Hepatocyte (in vitro differentiated cells): ENCODE data around the gene PTPRD. TPM values are rescaled to one million over a fixed set of nuclear protein-coding genes. Genes with fewer than 3 reads are reported as not detected.

ENCODE experiments used
- DNase-seq: peaks from one replicate; pipeline ENCODE4 v3.0.0-alpha.2; 2016; ENCODE audit warnings: low spot score
- H2AFZ ChIP-seq: fragments of 200-600 bp; sonication (generic); 2 replicates; pipeline ENCODE4 v1.6.0; 2016; ENCODE audit warnings: antibody characterized with exemption, mild to moderate bottlenecking
- H3K27ac ChIP-seq: fragments of 200-600 bp; sonication (generic); 2 replicates; pipeline ENCODE4 v1.5.1; 2016; ENCODE audit warnings: mild to moderate bottlenecking
- H3K27me3 ChIP-seq: fragments of 200-600 bp; sonication (generic); 2 replicates; pipeline ENCODE4 v1.6.1; 2016
- H3K36me3 ChIP-seq: fragments of 200-600 bp; sonication (generic); replicated peaks from 2 replicates; pipeline ENCODE4 v1.5.1; 2016; ENCODE audit warnings: low read depth; ENCODE audit not compliant: insufficient read depth
- H3K4me1 ChIP-seq: fragments of 200-600 bp; sonication (generic); 2 replicates; pipeline ENCODE4 v1.5.1; 2016; ENCODE audit warnings: mild to moderate bottlenecking, moderate library complexity; ENCODE audit not compliant: insufficient read depth
- H3K4me2 ChIP-seq: fragments of 200-600 bp; sonication (generic); 2 replicates; pipeline ENCODE4 v1.6.0; 2016
- H3K4me3 ChIP-seq: fragments of 200-600 bp; sonication (generic); 2 replicates; pipeline ENCODE4 v1.5.1; 2016; ENCODE audit warnings: mild to moderate bottlenecking
- H3K79me2 ChIP-seq: fragments of 200-600 bp; sonication (generic); 2 replicates; pipeline ENCODE4 v1.6.0; 2017; ENCODE audit warnings: mild to moderate bottlenecking
- H3K9me2 ChIP-seq: fragments of 200-600 bp; sonication (generic); replicated peaks from 2 replicates; pipeline ENCODE4 v1.6.0; 2017; ENCODE audit warnings: mild to moderate bottlenecking; ENCODE audit not compliant: insufficient read depth
- H3K9me3 ChIP-seq: fragments of 200-600 bp; sonication (generic); 2 replicates; pipeline ENCODE4 v1.5.1; 2016; ENCODE audit warnings: low read depth, mild to moderate bottlenecking
- H4K20me1 ChIP-seq: fragments of 200-600 bp; sonication (generic); 2 replicates; pipeline ENCODE4 v1.6.0; 2016; ENCODE audit warnings: mild to moderate bottlenecking; ENCODE audit not compliant: insufficient read depth, poor library complexity, severe bottlenecking
- EZH2 ChIP-seq: fragments of 200-600 bp; sonication (generic); IDR thresholded peaks from 2 replicates; pipeline ENCODE4 v1.6.1; 2016; ENCODE audit warnings: antibody characterized with exemption, mild to moderate bottlenecking, borderline replicate concordance
- EZH2phosphoT487 ChIP-seq: fragments of 200-600 bp; sonication (generic); IDR thresholded peaks from one replicate; pipeline ENCODE4 v1.6.1; 2018; ENCODE audit warnings: antibody characterized with exemption, mild to moderate bottlenecking, low read depth, moderate library complexity; ENCODE audit not compliant: unreplicated experiment, severe bottlenecking
- WGBS: methylation state at CpG from one replicate; pipeline ENCODE4 v1.1.6; 2016; ENCODE audit warnings: low lambda C conversion rate; ENCODE audit errors: missing lambda C conversion rate; 5-methylcytosine and 5-hydroxymethylcytosine counted together
- polyA plus RNA-seq: library from polyadenylated mRNA; unstranded; fragments of >200 nt; fragmentation: Nextera tagmentation; extraction: Ambion mirVana; gene quantifications from 2 replicates; pipeline ENCODE4 v1.2.1, GENCODE V29; 2016
- total RNA-seq: library from RNA; depleted of rRNA; stranded (reverse); fragments of >200 nt; gene quantifications from 2 replicates; pipeline ENCODE4 v1.2.3, GENCODE V29; 2014
- TF ChIP-seq, protein P1 (sequence below): fragments of 200-600 bp; sonication (generic); IDR thresholded peaks from 2 replicates; pipeline ENCODE4 v1.5.1; 2016; ENCODE audit warnings: antibody characterized with exemption, mild to moderate bottlenecking; ENCODE audit not compliant: poor library complexity

Gene PTPRD
- total and polyA plus RNA-seq, 2 experiments from 2014 or later = 6.5 to 77.6 TPM

DNA sequence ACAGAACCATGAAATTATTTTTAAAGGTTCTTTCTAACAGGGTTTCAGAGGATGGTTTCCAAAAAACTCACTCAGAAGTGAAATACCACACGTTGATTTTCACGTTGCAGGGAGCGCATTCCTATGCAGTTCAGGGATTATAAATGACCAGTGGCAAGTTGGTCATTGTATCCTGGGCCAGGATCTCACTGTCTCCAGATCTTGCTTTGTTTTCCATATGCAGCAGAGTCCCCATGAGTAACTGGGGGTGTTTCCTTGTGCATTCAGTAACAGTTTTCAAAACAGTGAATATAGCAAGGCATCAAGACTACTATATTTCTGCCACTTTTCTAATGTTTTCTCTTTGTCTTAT, 1748.3 kb downstream of the PTPRD start:
- no peaks in the 10 kb centered on the region for H4K20me1 ChIP-seq
- no peak for DNase-seq
- no peaks in the 10 kb centered on the region for H3K36me3 ChIP-seq
- WGBS = 38% methylated on average over 3 of the region's 3 CpGs
- H3K9me3 ChIP-seq = no peaks in the 10 kb centered on the region
- no peak overlapping the region for H2AFZ ChIP-seq
- H3K27me3 ChIP-seq = no peaks in the 10 kb centered on the region
- no peak overlapping the region for H3K27ac ChIP-seq
- no peaks in the 10 kb centered on the region for H3K4me1 ChIP-seq
- no peaks in the 10 kb centered on the region for H3K79me2 ChIP-seq
- TF ChIP-seq, protein P1, sequence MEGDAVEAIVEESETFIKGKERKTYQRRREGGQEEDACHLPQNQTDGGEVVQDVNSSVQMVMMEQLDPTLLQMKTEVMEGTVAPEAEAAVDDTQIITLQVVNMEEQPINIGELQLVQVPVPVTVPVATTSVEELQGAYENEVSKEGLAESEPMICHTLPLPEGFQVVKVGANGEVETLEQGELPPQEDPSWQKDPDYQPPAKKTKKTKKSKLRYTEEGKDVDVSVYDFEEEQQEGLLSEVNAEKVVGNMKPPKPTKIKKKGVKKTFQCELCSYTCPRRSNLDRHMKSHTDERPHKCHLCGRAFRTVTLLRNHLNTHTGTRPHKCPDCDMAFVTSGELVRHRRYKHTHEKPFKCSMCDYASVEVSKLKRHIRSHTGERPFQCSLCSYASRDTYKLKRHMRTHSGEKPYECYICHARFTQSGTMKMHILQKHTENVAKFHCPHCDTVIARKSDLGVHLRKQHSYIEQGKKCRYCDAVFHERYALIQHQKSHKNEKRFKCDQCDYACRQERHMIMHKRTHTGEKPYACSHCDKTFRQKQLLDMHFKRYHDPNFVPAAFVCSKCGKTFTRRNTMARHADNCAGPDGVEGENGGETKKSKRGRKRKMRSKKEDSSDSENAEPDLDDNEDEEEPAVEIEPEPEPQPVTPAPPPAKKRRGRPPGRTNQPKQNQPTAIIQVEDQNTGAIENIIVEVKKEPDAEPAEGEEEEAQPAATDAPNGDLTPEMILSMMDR = no peak
- no peak overlapping the region for H3K4me3 ChIP-seq
- no peaks in the 10 kb centered on the region for H3K9me2 ChIP-seq
- H3K4me2 ChIP-seq = peak overlapping the region; percentile 34

DNA sequence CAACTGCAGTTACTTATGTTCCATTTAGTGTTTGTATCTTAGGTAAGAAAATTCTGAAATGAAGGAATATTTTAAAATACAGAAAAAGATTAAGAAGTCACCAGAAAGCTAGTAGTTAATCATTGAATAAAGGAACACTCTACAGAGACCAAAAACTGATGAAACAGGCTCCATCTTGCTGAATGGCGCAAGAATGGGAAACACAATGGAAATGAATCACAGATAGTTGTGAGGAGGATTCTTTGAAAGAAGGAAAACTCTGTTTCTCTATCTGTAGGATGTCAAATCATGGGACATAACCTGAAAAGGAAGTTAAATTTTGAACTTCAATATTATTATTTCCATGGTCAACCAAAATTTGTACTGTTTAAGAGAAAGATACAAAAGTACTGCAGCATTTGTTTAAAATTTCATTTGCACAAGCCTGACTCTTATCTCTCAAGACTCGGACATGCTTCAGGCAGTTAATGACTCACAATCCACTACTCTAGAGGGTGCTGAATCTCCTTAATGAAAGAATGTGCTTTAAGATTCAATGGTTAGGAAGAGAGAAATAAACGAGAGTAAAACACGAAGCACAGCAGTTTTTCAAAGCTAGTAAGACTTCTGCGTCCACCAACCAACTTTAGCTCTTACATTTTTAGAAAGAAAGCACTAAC, 1748.8 kb downstream of the PTPRD start:
- Histone ChIP-seq H3K79me2 (no peaks in the 10 kb centered on the region), H3K9me3 (no peaks in the 10 kb centered on the region), H3K4me2 (peak overlapping the region; percentile 34), H3K4me1 (peaks cover 4% of the 10 kb centered on the region), H2AFZ (no peak overlapping the region), H3K27me3 (peaks cover 2% of the 10 kb centered on the region), H3K27ac (no peak overlapping the region), H3K4me3 (no peak overlapping the region), H3K9me2 (no peaks in the 10 kb centered on the region), H4K20me1 (no peaks in the 10 kb centered on the region), H3K36me3 (no peaks in the 10 kb centered on the region)
- 51% methylated on average over 5 of the region's 5 CpGs for WGBS
- TF ChIP-seq EZH2 = no peak
- TF ChIP-seq, protein P1 = no peak
- TF ChIP-seq EZH2phosphoT487 = no peak
- DNase-seq = no peak

DNA sequence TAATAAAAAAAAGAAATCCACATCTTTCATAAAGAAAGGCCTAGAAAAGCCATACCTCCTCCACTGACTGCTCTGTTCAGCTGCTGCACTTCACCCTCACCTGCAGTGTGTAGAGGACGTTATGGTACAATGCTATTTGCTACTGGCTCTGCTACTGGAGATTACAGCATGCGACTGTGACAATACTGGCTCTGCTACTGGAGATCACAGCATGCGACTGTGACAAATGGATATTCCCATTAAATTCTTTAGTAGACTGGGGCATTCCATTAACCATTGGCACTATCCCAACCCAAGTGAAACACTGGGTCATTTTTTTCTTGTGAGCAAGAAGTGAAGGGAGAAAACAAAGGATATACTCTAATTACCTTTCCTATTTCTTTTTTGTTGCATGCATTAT, 1749.7 kb downstream of the PTPRD start:
- Histone ChIP-seq H3K27ac (no peak overlapping the region), H2AFZ (no peak overlapping the region), H3K36me3 (no peaks in the 10 kb centered on the region), H4K20me1 (no peaks in the 10 kb centered on the region), H3K27me3 (peaks cover 6% of the 10 kb centered on the region), H3K9me2 (no peaks in the 10 kb centered on the region), H3K79me2 (no peaks in the 10 kb centered on the region), H3K4me1 (peaks cover 6% of the 10 kb centered on the region), H3K4me3 (no peak overlapping the region), H3K4me2 (no peak overlapping the region), H3K9me3 (no peaks in the 10 kb centered on the region)
- 80% methylated on average over 3 of the region's 3 CpGs for WGBS
- TF ChIP-seq, protein P1 = no peak
- TF ChIP-seq EZH2phosphoT487 = no peak
- no peak for TF ChIP-seq EZH2
- DNase-seq = no peak

DNA sequence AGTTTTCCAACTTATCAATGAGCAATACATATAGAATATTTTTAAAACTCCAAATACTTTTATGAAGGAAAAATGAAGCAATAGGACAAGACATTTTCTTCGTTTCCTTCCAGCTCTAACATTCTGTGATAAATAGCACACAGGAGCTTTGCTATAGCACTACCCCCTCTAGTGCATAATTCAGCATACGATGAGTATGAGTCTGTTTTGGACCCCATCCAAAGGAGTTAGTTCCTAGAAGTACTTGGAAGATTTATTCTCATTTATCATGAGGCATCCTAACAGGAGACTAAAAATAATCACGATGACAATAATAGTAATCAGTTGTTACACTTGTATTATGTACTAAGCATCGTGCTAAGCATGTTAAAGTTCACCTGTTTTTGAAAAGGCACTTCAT, 1751.9 kb downstream of the PTPRD start:
- Histone ChIP-seq H3K27ac (no peak overlapping the region), H4K20me1 (no peaks in the 10 kb centered on the region), H2AFZ (no peak overlapping the region), H3K27me3 (peaks cover 9% of the 10 kb centered on the region), H3K79me2 (peaks cover 2% of the 10 kb centered on the region), H3K4me1 (peaks cover 6% of the 10 kb centered on the region), H3K9me2 (no peaks in the 10 kb centered on the region), H3K9me3 (no peaks in the 10 kb centered on the region), H3K4me3 (no peak overlapping the region), H3K36me3 (no peaks in the 10 kb centered on the region), H3K4me2 (no peak overlapping the region)
- WGBS = 70% methylated on average over 4 of the region's 4 CpGs
- peak; percentile 48 for DNase-seq
- TF ChIP-seq, protein P1 = peak; percentile 25
- TF ChIP-seq EZH2 = no peak
